Activated effector memory CD4-positive, alpha-beta T cell treated with anti-CD3 and anti-CD28 coated beads, Interleukin-2, amount 50 U/mL, for 16 hours (primary cell): ENCODE results near the gene ATP13A3.
"Not testable (repeated sequence)": the region's sequence is repeated elsewhere in the genome, so short reads cannot be mapped to it uniquely, and the experiment has no call there.

Source experiments
- DNase-seq: peaks from one replicate; pipeline ENCODE4 v3.0.0-alpha.2; 2020

The ATP13A3 gene

DNA sequence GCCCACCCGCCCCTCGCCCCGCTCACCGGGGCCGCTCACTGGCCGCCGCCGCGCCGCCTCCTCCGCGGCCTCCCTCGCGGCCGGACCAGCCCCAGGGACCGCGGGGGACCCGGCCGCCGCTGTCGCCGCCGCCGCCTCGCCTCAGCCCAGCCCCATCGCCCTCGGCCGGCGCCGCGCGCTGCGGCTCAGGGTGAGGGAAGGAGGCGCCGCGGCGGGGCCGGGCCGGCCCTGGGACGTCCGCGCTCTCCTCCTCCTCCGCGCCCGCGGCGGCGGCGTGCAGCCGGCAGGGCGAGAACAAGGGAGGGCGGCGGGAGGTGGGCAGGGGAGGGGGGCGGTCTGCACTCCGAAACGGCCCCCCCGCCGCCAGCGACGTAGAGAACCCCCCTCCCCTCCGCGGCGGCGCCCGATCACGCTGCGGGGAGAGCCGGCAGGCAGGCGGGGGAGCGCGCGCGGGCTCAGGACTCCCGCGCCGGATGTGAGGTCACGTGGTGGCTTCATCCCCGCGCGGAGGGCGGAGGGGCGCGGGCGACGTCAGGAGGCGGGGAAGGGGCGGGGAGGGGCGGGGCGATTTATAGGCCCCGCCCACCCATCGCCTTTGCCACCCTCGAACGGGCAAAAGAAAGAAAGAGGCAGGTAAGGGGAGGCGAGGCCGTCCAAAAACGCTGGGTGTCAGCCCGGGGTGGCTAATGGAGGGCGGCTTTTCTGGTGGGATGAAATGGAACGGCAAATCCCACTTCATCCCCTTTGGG lies at the start of gene ATP13A3:
Gene ATP13A3, minus strand, starts transcription at position 463 of the 749 bp plus-strand sequence. CDS start 24,812 bp downstream, outside the sequence.
- peak; percentile 96 for DNase-seq

DNA sequence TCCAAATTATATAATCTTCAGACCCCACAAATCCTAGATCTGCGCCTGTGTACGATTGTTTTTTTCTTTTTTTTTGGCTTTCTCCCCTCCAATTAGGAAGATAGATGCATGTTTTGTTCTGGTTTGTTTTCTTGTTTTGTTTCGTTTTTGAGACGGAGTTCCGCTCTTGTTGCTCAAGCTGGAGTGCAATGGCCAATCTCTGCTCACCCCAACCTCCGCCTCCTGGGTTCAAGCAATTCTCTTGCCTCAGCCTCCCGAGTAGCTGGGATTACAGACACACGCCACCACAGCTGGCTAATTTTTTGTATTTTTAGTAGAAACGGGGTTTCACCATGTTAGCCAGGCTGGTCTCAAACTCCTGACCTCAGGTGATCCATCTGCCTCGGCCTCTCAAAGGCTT lies 48.4 kb upstream of the ATP13A3 start:
- not testable (repeated sequence) for DNase-seq

DNA sequence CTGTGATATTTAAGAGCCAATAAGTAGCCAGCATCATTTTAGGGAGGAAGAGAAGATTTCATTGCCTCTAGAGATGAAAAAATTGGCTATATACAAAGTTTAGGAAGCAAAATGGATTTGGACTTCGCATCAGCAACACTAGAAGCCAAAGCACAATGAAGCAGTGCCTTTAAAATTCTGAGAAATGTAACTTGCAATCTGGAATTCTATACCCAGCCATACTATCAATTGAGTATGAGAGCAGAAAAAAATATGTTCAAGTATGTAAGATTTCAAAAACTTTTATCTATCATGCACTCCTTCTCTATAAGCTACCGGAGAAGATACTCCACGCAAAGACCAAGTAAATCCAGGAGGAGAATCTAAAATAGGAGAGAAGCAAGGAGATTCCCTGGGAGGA lies 47.4 kb upstream of the ATP13A3 start:
- DNase-seq, result no peak

DNA sequence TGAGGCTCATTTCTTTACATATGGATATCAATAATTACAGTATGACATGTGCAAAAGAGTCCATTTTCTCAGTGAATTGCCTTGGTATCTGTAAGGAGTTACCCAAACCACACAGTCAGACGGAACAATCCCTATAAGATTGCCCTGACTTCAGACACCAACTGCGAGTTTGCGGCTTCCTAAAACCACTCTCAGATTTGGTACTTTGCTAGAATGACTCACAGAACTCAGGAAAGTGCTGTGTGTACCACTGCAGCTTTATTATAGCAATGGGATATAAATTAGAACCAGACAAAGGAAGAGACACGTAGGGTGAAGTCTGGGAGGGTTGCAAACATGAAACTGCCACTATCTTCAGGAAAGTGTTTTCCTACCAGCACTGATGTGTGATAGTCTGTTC lies 45.8 kb upstream of the ATP13A3 start:
- DNase-seq, result no peak

DNA sequence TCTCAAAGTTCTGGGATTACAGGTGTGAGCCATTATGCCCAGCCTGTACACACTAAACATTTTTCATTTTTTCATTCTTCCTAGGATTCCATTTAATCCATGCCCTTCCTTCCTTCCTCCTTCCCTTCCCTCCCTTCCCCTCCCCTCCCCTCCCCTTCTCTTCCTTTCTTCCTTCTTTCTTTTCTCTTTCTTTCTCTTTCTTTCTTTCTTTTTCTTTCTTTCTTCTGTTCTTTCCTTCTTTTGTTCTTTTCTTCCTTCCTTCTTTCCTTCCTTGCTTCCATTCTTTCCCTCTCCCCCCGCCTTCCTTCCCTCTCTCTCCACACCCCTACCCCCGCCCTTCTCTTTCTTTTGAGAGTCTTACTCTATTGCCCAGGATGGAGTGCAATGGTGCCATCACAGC lies 40.9 kb upstream of the ATP13A3 start:
- DNase-seq, result no peak

GRCh38 chr3:194526164-194526563 lies 39.4 kb upstream of the ATP13A3 start:
- DNase-seq, result no peak

- no peak for DNase-seq
Observed at GRCh38 chr3:194522579-194523046, 35.8 kb upstream of the ATP13A3 start.

GRCh38 chr3:194521510-194522260 lies 34.9 kb upstream of the ATP13A3 start:
- no peak for DNase-seq

DNA sequence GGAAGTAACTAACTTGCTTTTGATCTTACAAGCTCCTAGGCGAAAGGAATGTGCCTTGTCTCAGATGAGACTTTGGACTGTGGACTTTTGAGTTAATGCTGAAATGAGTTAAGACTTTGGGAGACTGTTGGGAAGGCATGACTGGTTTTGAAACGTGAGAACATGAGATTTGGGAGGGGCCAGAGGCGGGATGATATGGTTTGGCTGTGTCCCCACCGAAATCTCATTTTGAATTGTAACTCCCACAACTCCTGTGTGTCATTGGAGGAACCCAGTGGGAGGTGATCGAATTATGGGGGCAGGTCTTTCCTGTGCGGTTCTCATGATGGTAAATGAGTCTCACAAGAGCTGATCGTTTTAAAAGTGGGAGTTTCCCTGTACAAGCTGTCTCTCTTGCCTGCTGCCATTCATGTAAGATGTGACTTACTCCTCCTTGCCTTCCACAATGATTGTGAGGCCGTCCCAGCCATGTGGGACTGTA lies 33.9 kb upstream of the ATP13A3 start:
- DNase-seq, result peak; percentile 88

GRCh38 chr3:194520201-194520600 lies 33.4 kb upstream of the ATP13A3 start:
- not testable (repeated sequence) for DNase-seq

GRCh38 chr3:194518652-194519051 lies 31.9 kb upstream of the ATP13A3 start:
- DNase-seq, result no peak

DNA sequence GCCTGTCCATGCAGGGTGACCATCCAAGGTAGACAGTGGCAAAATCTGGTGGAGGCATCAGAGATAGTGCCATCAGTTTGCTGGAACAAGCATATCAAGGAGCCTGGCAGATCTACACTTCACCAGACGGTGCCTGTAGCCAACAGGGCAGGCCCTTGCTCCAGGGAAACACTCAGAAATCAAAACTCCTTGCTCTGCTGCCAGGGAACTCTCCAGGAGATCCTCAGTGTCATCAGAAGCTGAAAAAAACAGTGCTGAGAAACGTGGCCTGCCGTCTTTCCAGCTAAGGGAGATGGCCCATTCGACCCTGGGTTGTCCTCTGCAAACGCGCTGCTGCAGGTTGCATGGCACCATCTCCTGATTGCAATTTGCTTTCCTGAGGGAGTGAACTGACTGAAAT lies 30.5 kb upstream of the ATP13A3 start:
- DNase-seq, result no peak

DNA sequence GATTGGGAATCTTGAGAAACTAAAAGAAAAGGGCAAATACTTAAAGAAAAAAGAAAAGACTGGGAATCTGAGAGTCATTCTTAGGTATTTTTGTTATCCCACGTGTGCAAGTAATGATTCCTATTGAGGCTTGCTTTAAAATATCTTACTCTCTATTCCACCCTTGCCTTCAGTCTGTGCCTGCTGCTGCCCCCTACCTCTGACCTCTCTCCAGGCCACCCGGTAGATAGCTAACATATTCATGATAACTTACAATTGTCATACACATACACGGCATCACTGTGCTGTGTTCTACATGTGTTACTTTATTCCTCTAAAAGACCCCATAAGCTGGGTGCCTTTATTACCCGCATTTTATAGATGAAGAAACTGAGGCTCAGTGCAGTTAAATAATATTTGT lies 27.8 kb upstream of the ATP13A3 start:
- DNase-seq, result no peak

- DNase-seq, result no peak
Observed at GRCh38 chr3:194512895-194513601, 26.2 kb upstream of the ATP13A3 start.

DNA sequence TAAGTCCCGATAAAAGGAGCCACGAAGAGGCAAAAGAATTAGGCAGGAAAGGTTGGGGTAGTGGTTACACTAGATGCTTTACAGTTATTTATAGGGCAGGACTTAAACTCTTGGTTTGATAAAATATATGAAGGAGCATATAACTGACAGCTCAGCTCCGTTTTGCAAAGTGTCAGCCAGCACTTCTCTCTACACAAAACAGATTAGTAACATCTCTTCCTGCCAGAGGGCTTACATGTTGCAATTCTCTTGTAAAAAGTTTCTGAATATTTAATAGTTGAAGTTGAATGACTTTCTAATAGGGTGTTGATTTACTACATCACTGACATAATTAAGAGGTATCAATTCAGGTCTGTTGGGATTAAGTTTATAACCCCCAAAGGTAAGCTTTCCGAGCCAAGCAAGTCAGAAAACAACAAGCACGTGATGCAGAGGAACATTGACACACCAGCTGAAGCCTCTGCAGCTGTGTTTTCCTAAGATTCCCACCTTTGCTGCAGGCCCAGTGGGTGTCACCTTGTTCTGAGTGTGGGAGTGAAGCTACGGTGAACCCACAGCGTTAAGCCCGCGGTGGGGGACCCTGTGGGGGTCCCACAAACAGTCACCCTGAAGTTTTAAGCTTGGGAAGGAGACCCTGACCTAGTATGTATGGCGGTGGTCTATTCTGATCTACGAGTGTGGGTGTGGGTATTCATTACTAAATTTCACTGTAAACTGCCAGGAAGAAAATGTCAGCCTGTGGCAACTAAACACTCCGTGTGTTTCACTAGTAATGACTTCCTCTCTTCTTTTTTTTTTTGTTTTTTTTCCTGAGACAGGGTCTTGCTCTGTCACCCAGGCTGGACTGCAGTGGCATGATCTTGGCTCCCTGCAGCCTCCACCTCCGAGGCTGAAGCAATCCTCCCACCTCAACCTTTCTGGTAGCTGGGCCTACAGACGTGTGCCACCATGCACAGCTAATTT lies 22.0 kb upstream of the ATP13A3 start:
- no peak for DNase-seq

GRCh38 chr3:194507571-194507970 lies 20.8 kb upstream of the ATP13A3 start:
- DNase-seq, result no peak

GRCh38 chr3:194505791-194506415 lies 19.1 kb upstream of the ATP13A3 start:
- DNase-seq, result no peak

DNA sequence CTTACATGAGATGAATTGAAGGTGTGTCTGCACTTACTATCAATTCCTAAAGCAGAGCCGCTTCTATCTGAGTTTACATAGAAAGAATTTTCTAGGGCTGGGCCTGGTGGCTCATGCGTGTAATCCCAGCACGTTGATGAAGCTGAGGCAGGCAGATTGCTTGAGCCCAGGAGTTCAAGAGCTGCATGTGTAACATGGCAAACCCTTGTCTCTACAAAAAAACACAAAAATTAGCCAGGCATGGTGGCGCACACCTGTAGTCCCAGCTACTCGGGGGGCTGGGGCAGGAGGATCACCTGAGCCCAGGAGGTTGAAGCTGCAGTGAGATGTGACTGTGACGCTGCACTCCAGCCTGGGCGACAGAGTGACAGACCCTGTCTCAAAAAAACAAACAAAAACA lies 18.1 kb upstream of the ATP13A3 start:
- DNase-seq, result no peak

- DNase-seq, result no peak
Observed at GRCh38 chr3:194504146-194504545, 17.3 kb upstream of the ATP13A3 start.

- DNase-seq, result no peak
Observed at GRCh38 chr3:194503081-194503531, 16.3 kb upstream of the ATP13A3 start.

DNA sequence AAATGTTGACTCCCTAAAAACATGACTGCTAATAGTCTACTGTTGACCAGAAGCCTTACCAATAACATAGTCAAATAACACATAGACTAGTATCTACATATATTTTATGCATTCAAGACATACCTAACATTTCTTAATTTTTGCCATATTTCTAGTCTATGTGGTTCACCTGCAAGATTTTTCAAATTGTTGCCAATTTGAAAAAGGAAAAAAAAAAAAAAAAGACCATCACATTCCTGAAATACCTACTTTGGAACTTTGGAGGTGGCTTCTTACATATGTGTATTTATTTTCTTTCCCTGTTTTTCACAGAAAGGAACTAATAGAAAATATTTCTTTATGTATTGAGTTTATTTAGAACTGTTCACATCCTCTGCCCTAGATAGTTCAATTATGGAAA lies 13.4 kb upstream of the ATP13A3 start:
- DNase-seq, result no peak

GRCh38 chr3:194499516-194499915 lies 12.7 kb upstream of the ATP13A3 start:
- DNase-seq, result not testable (repeated sequence)
